ENCODE results near the gene IDH3G.
"Not testable (repeated sequence)": the region's sequence is repeated elsewhere in the genome, so short reads cannot be mapped to it uniquely, and the experiment has no call there.

The IDH3G gene

GRCh38 chrX:153746991-153747390 is 47.2 kb downstream of the IDH3G start:
- not testable (repeated sequence) for DNase-seq

GRCh38 chrX:153746359-153746758 is 47.8 kb downstream of the IDH3G start:
- DNase-seq: no peak

- DNase-seq: not testable (repeated sequence)
Measured at GRCh38 chrX:153745067-153745433, 49.1 kb downstream of the IDH3G start.

- no peak for DNase-seq
Measured at GRCh38 chrX:153744210-153745066, 49.7 kb downstream of the IDH3G start.

- DNase-seq: not testable (repeated sequence)
Measured at GRCh38 chrX:153743468-153744209, 50.5 kb downstream of the IDH3G start.

GRCh38 chrX:153742796-153743467 is 51.2 kb downstream of the IDH3G start:
- DNase-seq: not testable (repeated sequence)

GRCh38 chrX:153742111-153742510 is 52.1 kb downstream of the IDH3G start:
- DNase-seq: not testable (repeated sequence)

GRCh38 chrX:153741446-153741845 is 52.7 kb downstream of the IDH3G start:
- DNase-seq: no peak

- DNase-seq: no peak
Measured at GRCh38 chrX:153740631-153741222, 53.4 kb downstream of the IDH3G start.

GRCh38 chrX:153739754-153740486 is 54.3 kb downstream of the IDH3G start:
- no peak for DNase-seq

- no peak for DNase-seq
Measured at GRCh38 chrX:153738056-153738605, 56.0 kb downstream of the IDH3G start.

- DNase-seq: no peak
Measured at GRCh38 chrX:153736871-153737441, 57.2 kb downstream of the IDH3G start.

- no peak for DNase-seq
Measured at GRCh38 chrX:153736071-153736820, 57.9 kb downstream of the IDH3G start.
